ENCODE results near the gene PSMD1.

The PSMD1 gene

GRCh38 chr2:231168460-231169139, 111.9 kb downstream of the PSMD1 start:
- Histone ChIP-seq H3K27me3 (replicated peaks; ENCODE audit: control insufficient read depth, insufficient read depth, low read length) (no peaks in the 10 kb centered on the region), H3K4me3 (replicated peaks; ENCODE audit: low read depth, low read length) (no peak overlapping the region), H3K36me3 (ENCODE audit: control insufficient read depth, insufficient read depth, low read length) (peaks cover 4% of the 10 kb centered on the region)
- TF ChIP-seq, protein P1, sequence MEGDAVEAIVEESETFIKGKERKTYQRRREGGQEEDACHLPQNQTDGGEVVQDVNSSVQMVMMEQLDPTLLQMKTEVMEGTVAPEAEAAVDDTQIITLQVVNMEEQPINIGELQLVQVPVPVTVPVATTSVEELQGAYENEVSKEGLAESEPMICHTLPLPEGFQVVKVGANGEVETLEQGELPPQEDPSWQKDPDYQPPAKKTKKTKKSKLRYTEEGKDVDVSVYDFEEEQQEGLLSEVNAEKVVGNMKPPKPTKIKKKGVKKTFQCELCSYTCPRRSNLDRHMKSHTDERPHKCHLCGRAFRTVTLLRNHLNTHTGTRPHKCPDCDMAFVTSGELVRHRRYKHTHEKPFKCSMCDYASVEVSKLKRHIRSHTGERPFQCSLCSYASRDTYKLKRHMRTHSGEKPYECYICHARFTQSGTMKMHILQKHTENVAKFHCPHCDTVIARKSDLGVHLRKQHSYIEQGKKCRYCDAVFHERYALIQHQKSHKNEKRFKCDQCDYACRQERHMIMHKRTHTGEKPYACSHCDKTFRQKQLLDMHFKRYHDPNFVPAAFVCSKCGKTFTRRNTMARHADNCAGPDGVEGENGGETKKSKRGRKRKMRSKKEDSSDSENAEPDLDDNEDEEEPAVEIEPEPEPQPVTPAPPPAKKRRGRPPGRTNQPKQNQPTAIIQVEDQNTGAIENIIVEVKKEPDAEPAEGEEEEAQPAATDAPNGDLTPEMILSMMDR (IDR thresholded peaks at IDR 0.05; ENCODE audit: insufficient read depth, low read length, poor library complexity, severe bottlenecking): no peak
- no peak for DNase-seq (ENCODE audit: extremely low read depth, insufficient read length)

DNA sequence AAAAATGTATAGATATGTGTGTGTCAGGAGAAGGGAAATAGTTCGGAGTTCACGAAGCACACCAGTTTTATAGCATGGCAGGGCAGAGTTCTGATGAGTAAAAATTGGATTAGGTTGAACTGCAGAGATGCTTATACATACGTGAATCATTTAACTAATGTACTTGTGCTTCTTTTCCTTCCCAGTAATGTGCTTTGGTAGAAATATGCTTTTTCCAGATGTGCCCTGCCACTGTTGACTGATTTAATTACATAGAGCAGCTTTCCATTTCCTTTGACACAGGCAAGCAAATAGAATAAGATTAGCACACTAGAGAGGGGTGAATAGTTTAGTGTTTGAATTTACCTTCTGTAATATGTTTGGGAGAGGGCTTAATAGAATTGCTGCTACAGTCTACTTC, 112.8 kb downstream of the PSMD1 start:
- H3K4me3 ChIP-seq (replicated peaks; ENCODE audit: low read depth, low read length): no peak overlapping the region
- TF ChIP-seq, protein P1 (IDR thresholded peaks at IDR 0.05; ENCODE audit: insufficient read depth, low read length, poor library complexity, severe bottlenecking): no peak
- no peaks in the 10 kb centered on the region for H3K27me3 ChIP-seq (replicated peaks; ENCODE audit: control insufficient read depth, insufficient read depth, low read length)
- H3K36me3 ChIP-seq (ENCODE audit: control insufficient read depth, insufficient read depth, low read length): peaks cover 4% of the 10 kb centered on the region
- no peak for DNase-seq (ENCODE audit: extremely low read depth, insufficient read length)

DNA sequence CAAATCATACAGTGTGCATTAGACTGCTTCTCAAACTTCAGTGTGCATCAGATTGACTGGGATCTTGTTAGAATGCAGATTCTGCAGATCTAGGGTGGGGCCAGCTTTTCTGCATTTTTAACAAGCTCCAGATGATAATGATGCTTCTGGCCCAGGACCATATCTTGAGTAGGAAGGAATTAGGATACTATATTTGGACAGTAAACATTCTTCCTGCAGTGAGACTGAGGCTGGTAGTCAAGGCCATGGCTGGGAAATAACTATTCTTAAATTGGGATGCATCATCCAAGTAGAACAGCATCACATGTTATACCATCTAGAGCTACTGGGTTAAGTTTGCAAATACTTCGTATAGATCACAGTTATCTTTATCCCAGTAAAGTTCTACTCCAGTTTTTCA, 113.4 kb downstream of the PSMD1 start:
- DNase-seq (ENCODE audit: extremely low read depth, insufficient read length): no peak
- TF ChIP-seq, protein P1 (IDR thresholded peaks at IDR 0.05; ENCODE audit: insufficient read depth, low read length, poor library complexity, severe bottlenecking): no peak
- Histone ChIP-seq H3K36me3 (ENCODE audit: control insufficient read depth, insufficient read depth, low read length) (peaks cover 4% of the 10 kb centered on the region), H3K27me3 (replicated peaks; ENCODE audit: control insufficient read depth, insufficient read depth, low read length) (no peaks in the 10 kb centered on the region), H3K4me3 (replicated peaks; ENCODE audit: low read depth, low read length) (no peak overlapping the region)

GRCh38 chr2:231172025-231172424, 115.4 kb downstream of the PSMD1 start:
- Histone ChIP-seq H3K36me3 (ENCODE audit: control insufficient read depth, insufficient read depth, low read length) (peaks cover 3% of the 10 kb centered on the region), H3K27me3 (replicated peaks; ENCODE audit: control insufficient read depth, insufficient read depth, low read length) (no peaks in the 10 kb centered on the region), H3K4me3 (replicated peaks; ENCODE audit: low read depth, low read length) (no peak overlapping the region)
- TF ChIP-seq, protein P1 (IDR thresholded peaks at IDR 0.05; ENCODE audit: insufficient read depth, low read length, poor library complexity, severe bottlenecking): no peak
- DNase-seq (ENCODE audit: extremely low read depth, insufficient read length): no peak

- TF ChIP-seq, protein P1 (IDR thresholded peaks at IDR 0.05; ENCODE audit: insufficient read depth, low read length, poor library complexity, severe bottlenecking): no peak
- Histone ChIP-seq H3K36me3 (ENCODE audit: control insufficient read depth, insufficient read depth, low read length) (peaks cover 1% of the 10 kb centered on the region), H3K4me3 (replicated peaks; ENCODE audit: low read depth, low read length) (no peak overlapping the region), H3K27me3 (replicated peaks; ENCODE audit: control insufficient read depth, insufficient read depth, low read length) (no peaks in the 10 kb centered on the region)
- no peak for DNase-seq (ENCODE audit: extremely low read depth, insufficient read length)
Measured at GRCh38 chr2:231174211-231174651, 117.6 kb downstream of the PSMD1 start.

DNA sequence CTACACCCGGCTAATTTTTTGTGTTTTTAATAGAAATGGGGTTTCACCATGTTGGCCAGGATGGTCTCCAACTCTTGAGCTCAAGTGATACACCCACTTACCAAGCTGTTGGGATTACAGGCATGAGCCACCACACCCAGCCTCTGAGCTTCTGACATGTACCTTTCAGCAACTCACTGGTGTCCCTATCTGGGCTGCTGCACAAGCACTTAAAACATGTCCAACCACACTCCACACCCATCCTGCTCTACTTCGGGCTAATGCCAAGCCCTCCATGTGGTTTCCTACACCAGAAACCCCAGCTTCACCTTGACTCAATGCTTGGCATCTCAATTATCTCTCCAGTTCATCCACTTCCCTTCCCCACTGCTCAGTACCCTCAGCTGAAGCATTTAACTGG, 119.4 kb downstream of the PSMD1 start:
- TF ChIP-seq, protein P1 (IDR thresholded peaks at IDR 0.05; ENCODE audit: insufficient read depth, low read length, poor library complexity, severe bottlenecking): no peak
- no peak overlapping the region for H3K4me3 ChIP-seq (replicated peaks; ENCODE audit: low read depth, low read length)
- H3K36me3 ChIP-seq (ENCODE audit: control insufficient read depth, insufficient read depth, low read length): peaks cover 1% of the 10 kb centered on the region

More for the DNA sequence above, 119.4 kb downstream of the PSMD1 start:
- no peak for DNase-seq (ENCODE audit: extremely low read depth, insufficient read length)
- no peaks in the 10 kb centered on the region for H3K27me3 ChIP-seq (replicated peaks; ENCODE audit: control insufficient read depth, insufficient read depth, low read length)

Measured in GM06990 (cell line).